Measurements from ENCODE around the gene ODAD3.

The ODAD3 gene

GRCh38 chr19:11375143-11375948, 59.6 kb downstream of the ODAD3 start:
- DNase-seq (ENCODE audit: low read depth): peak; percentile 66

- DNase-seq (ENCODE audit: low read depth): peak; percentile 95
Observed at GRCh38 chr19:11374433-11375142, 60.3 kb downstream of the ODAD3 start, which contains the start of gene SWSAP1. TSS of gene SWSAP1 (plus strand) at chr19:11374666. CDS start at chr19:11374681, 15 bp downstream.

DNA sequence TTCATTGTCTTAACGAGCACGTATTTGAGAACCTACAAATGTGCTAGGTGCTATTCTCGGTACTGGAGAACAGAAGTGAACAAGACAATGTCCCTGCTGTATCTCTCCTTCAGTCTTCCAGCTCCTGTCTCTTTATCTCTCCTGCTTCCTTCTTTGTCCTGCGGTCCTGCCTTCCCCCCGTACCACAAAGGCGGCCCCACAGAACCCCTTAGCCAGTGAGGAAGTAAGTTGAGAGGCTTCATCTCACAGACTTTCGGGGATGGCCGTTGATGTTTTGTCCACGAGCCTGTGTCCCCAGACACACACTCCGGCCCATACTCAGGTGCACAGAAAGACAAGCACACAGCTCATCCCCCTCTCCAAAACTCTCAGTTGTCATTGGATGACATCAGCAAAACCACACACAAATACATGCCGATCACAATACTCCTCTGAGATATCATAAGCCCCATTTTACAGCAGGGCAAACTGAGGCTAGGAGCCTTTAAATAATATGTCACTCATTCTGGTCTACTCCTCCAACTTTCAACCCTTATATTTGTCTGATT, 61.0 kb downstream of the ODAD3 start:
- DNase-seq (ENCODE audit: low read depth): no peak

GRCh38 chr19:11373166-11373884, 61.6 kb downstream of the ODAD3 start:
- no peak for DNase-seq (ENCODE audit: low read depth)

DNA sequence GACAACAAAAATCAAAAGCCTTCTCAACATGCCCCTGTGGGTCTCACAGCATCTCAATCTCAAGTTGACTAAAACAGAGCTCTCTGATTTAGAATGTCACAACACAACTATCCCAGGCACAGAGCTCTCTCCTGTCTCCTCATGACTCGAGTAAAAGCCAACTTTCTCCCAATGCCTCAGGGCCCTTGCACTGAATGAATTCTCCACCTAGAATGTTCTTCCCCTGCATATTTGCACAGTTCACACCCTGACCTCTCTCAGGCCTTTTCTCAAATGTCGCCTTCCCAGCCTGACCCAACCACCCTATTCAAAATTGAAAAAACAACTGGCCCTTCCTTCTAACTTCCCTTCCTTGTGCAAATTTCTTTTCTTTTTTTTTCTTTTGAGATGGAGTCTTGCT, 64.2 kb downstream of the ODAD3 start:
- DNase-seq (ENCODE audit: low read depth): no peak

All from T follicular helper cell (primary cell).